ENCODE measurements around the gene RPS21.

DNA sequence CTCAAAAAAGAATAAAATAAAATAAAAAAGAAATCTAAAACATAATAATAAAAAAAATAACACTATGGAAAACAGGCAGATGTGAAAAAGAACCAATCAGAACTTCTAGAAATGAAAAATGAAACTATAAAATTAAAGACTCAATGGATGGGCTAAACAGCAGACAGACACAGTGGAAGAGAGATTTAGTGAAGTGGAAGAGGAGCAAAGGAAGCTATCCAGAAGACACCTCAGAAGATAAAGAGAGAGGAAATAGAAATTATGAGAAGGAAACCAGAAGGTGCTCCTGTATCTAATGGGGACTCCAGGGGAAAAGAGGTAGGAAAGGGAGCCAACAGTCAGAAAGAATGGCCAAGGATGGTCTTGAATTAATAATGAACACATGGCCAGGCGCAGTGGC, 38.3 kb upstream of the RPS21 start:
- TF ChIP-seq, protein P1, sequence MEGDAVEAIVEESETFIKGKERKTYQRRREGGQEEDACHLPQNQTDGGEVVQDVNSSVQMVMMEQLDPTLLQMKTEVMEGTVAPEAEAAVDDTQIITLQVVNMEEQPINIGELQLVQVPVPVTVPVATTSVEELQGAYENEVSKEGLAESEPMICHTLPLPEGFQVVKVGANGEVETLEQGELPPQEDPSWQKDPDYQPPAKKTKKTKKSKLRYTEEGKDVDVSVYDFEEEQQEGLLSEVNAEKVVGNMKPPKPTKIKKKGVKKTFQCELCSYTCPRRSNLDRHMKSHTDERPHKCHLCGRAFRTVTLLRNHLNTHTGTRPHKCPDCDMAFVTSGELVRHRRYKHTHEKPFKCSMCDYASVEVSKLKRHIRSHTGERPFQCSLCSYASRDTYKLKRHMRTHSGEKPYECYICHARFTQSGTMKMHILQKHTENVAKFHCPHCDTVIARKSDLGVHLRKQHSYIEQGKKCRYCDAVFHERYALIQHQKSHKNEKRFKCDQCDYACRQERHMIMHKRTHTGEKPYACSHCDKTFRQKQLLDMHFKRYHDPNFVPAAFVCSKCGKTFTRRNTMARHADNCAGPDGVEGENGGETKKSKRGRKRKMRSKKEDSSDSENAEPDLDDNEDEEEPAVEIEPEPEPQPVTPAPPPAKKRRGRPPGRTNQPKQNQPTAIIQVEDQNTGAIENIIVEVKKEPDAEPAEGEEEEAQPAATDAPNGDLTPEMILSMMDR (IDR thresholded peaks at IDR 0.05; ENCODE audit: insufficient read depth, low read length, poor library complexity, severe bottlenecking) = no peak
- TF ChIP-seq EZH2phosphoT487 (conservative IDR thresholded peaks at IDR 0.05; ENCODE audit: low read length) = no peak
